H9 (cell line): Measurements from ENCODE around the gene CD79B. TPM values are rescaled to one million over a fixed set of nuclear protein-coding genes. Genes with fewer than 3 reads are reported as not detected.
A peak's percentile ranks its signal among the peaks of the same experiment; 100 is the strongest.

Experiments used
- DNase-seq: peaks from one replicate; pipeline ENCODE4 v3.0.0-alpha.2; 2017
- H2AFZ ChIP-seq: one replicate; pipeline ENCODE4 v1.6.1; 2013; ENCODE audit warnings: mild to moderate bottlenecking, low read length, control low read depth, moderate library complexity
- H2AK5ac ChIP-seq: 2 replicates; pipeline ENCODE4 v1.6.1; 2013; ENCODE audit warnings: low read length, control low read depth, mixed read lengths; ENCODE audit not compliant: insufficient read length
- H2BK120ac ChIP-seq: one replicate; pipeline ENCODE4 v1.6.1; 2013; ENCODE audit warnings: low read depth, mild to moderate bottlenecking, low read length, control low read depth, inconsistent platforms; ENCODE audit not compliant: poor library complexity, severe bottlenecking
- H2BK12ac ChIP-seq: 2 replicates; pipeline ENCODE4 v1.6.1; 2013; ENCODE audit warnings: low read length, control low read depth, mixed read lengths, low read depth; ENCODE audit not compliant: insufficient read length
- H2BK15ac ChIP-seq: 2 replicates; pipeline ENCODE4 v1.6.1; 2013; ENCODE audit warnings: low read depth, low read length, control low read depth
- H2BK20ac ChIP-seq: one replicate; pipeline ENCODE4 v1.6.1; 2013; ENCODE audit warnings: low read depth, mild to moderate bottlenecking, low read length, control low read depth, inconsistent platforms; ENCODE audit not compliant: poor library complexity, severe bottlenecking
- H2BK5ac ChIP-seq: 2 replicates; pipeline ENCODE4 v1.6.1; 2013; ENCODE audit warnings: low read length, control low read depth, mixed read lengths; ENCODE audit not compliant: insufficient read length
- H3K14ac ChIP-seq: 2 replicates; pipeline ENCODE4 v1.6.1; 2013; ENCODE audit warnings: low read length, control low read depth; ENCODE audit not compliant: insufficient read depth
- H3K18ac ChIP-seq: 2 replicates; pipeline ENCODE4 v1.6.1; 2013; ENCODE audit warnings: low read depth, mild to moderate bottlenecking, mixed read lengths, low read length, control low read depth; ENCODE audit not compliant: insufficient read length
- H3K23ac ChIP-seq: 2 replicates; pipeline ENCODE4 v1.6.1; 2013; ENCODE audit warnings: low read length, control low read depth, mixed read lengths, low read depth; ENCODE audit not compliant: insufficient read length
- H3K23me2 ChIP-seq: 2 replicates; pipeline ENCODE4 v1.6.1; 2013; ENCODE audit warnings: low read depth, mild to moderate bottlenecking, mixed read lengths, low read length, control low read depth; ENCODE audit not compliant: insufficient read length, poor library complexity, severe bottlenecking
- H3K27ac ChIP-seq: 2 replicates; pipeline ENCODE4 v1.5.1; 2013; ENCODE audit warnings: low read length, control low read depth, mixed read lengths, low read depth; ENCODE audit not compliant: insufficient read length
- H3K27me3 ChIP-seq: 2 replicates; pipeline ENCODE4 v1.6.1; 2013; ENCODE audit warnings: low read length, control low read depth, inconsistent platforms; ENCODE audit not compliant: insufficient read depth
- H3K4ac ChIP-seq: 2 replicates; pipeline ENCODE4 v1.6.1; 2013; ENCODE audit warnings: low read depth, mild to moderate bottlenecking, control low read depth, inconsistent platforms, low read length, moderate library complexity
- H3K4me1 ChIP-seq: 2 replicates; pipeline ENCODE4 v1.6.1; 2013; ENCODE audit warnings: low read length, control low read depth, inconsistent platforms; ENCODE audit not compliant: insufficient read depth
- H3K4me2 ChIP-seq: 2 replicates; pipeline ENCODE4 v1.6.1; 2013; ENCODE audit warnings: low read length, control low read depth, mixed read lengths; ENCODE audit not compliant: insufficient read length, insufficient read depth
- H3K56ac ChIP-seq: 2 replicates; pipeline ENCODE4 v1.6.1; 2013; ENCODE audit warnings: low read depth, mild to moderate bottlenecking, mixed read lengths, low read length, control low read depth; ENCODE audit not compliant: insufficient read length
- H3K79me1 ChIP-seq: 2 replicates; pipeline ENCODE4 v1.6.1; 2013; ENCODE audit warnings: low read depth, mild to moderate bottlenecking, moderate library complexity, low read length, control low read depth, inconsistent platforms; ENCODE audit not compliant: insufficient read depth, poor library complexity, severe bottlenecking
- H3K79me2 ChIP-seq: 2 replicates; pipeline ENCODE4 v1.6.1; 2013; ENCODE audit warnings: low read length, control low read depth, inconsistent platforms; ENCODE audit not compliant: insufficient read depth
- H3K9ac ChIP-seq: 2 replicates; pipeline ENCODE4 v1.6.1; 2013; ENCODE audit warnings: low read length, control low read depth, mixed read lengths; ENCODE audit not compliant: insufficient read length; ENCODE audit errors: extremely low read depth
- H3K9me3 ChIP-seq: one replicate; pipeline ENCODE4 v1.6.1; 2013; ENCODE audit warnings: low read depth, low read length, inconsistent platforms; ENCODE audit not compliant: control insufficient read depth
- H3T11ph ChIP-seq: one replicate; pipeline ENCODE4 v1.6.1; 2013; ENCODE audit warnings: mild to moderate bottlenecking, low read length, control low read depth, inconsistent platforms
- H4K20me1 ChIP-seq: one replicate; pipeline ENCODE4 v1.6.1; 2013; ENCODE audit not compliant: control insufficient read depth, insufficient read length, insufficient read depth
- H4K5ac ChIP-seq: 2 replicates; pipeline ENCODE4 v1.6.1; 2013; ENCODE audit warnings: low read depth, mild to moderate bottlenecking, mixed read lengths, low read length, control low read depth; ENCODE audit not compliant: insufficient read length
- H4K8ac ChIP-seq: replicated peaks from 2 replicates; pipeline ENCODE4 v1.6.1; 2013; ENCODE audit warnings: low read length, control low read depth, mixed read lengths, low read depth; ENCODE audit not compliant: insufficient read length
- H4K91ac ChIP-seq: 2 replicates; pipeline ENCODE4 v1.6.1; 2013; ENCODE audit warnings: low read depth, mild to moderate bottlenecking, moderate library complexity, mixed read lengths, low read length, control low read depth; ENCODE audit not compliant: insufficient read length
- H3K27ac Mint-ChIP-seq, 3 experiments: 2 replicates in 2 of 3; 3 replicates in 1 of 3; pipeline ENCODE4 v1.8.0; 2020 to 2021; ENCODE audit warnings: mixed read lengths in 3 of 3, mild to moderate bottlenecking in 1 of 3, moderate library complexity in 1 of 3
- H3K27me3 Mint-ChIP-seq: 2 replicates; pipeline ENCODE4 v1.8.0; 2021; ENCODE audit warnings: low read depth, mild to moderate bottlenecking, moderate library complexity, mixed read lengths
- H3K36me3 Mint-ChIP-seq, 3 experiments: 2 replicates in 2 of 3; 3 replicates in 1 of 3; pipeline ENCODE4 v1.8.0; 2020 to 2021; ENCODE audit warnings: low read depth in 3 of 3, mixed read lengths in 3 of 3; ENCODE audit not compliant: insufficient read depth in 1 of 3
- H3K4me1 Mint-ChIP-seq, 2 experiments: 2 replicates each; pipeline ENCODE4 v1.8.0; 2020; ENCODE audit warnings: mixed read lengths in 2 of 2
- H3K4me3 Mint-ChIP-seq, 2 experiments: 2 replicates in 1 of 2; 3 replicates in 1 of 2; pipeline ENCODE4 v1.8.0; 2020 to 2021; ENCODE audit warnings: mild to moderate bottlenecking in 2 of 2, mixed read lengths in 2 of 2, moderate library complexity in 1 of 2
- H3K9me3 Mint-ChIP-seq, 2 experiments: 2 replicates in 1 of 2; 3 replicates in 1 of 2; pipeline ENCODE4 v1.8.0; 2020; ENCODE audit warnings: mild to moderate bottlenecking in 2 of 2, mixed read lengths in 2 of 2, moderate library complexity in 1 of 2
- CTCF ChIP-seq: fragments of 200-600 bp; sonication (generic); conservative IDR thresholded peaks from 3 replicates; pipeline ENCODE4 v1.8.0; 2021; ENCODE audit warnings: antibody characterized with exemption, mild to moderate bottlenecking
- WGBS: extraction: QIAGEN DNeasy Blood & Tissue Kit; methylation state at CpG from one replicate; pipeline ENCODE4 v1.1.7; 2013; ENCODE audit warnings: missing lambda C conversion rate, low lambda C conversion rate, mixed read lengths; ENCODE audit not compliant: insufficient read length; ENCODE audit errors: extremely low coverage; 5-methylcytosine and 5-hydroxymethylcytosine counted together
- total RNA-seq: library from RNA; stranded (reverse); gene quantifications from 2 replicates; pipeline ENCODE4 v1.2.1, GENCODE V29; 2021

CD79B gene
- total RNA-seq, 1 experiment from 2014 or later, result 0.96 TPM

DNA sequence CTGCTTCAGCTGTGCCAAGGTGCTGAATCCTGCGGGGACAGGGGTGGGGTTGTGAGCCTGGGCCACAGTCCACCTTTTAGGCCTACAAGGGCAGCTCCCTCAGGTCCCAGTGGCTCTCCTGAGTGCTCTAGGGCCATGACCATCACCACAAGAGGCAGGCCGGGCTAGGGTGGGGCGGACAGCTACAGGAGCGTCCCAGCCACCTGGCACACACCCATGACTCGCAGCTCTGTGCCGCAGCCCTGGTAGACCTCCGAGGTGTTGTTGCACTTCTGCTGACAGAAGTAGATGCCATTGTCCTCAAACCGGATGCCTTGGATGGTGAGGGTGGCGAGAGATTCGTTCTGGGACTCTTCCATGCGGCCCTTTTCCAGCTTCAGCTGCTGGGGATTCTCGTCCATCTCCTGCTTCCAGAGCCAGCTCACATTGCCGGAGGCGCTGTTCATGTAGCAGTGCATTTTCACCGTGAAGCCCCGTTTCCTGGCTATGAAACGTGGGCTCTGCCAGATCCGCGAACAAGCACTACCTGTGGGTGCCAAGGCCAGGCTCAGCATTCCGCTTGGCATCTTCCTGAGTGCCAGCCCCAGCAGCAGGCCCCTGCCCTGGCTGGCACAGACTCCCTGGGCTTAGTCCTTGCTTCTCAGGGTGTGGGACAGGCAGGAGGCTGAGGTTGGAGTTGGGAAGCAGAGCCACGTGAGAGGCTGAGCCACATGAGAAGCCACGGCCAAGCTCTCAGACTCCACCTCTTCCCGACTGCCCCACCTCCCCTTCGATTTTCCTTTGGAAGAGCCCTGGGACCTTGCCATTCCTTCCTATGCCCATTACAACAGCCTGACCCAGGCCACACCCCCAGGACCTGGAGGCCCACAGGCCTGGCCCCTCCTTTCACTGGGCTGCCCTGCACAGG, 2.0 kb downstream of the CD79B start:
- H2BK15ac ChIP-seq, result no peak overlapping the region
- no peak overlapping the region for H2BK12ac ChIP-seq
- H3K79me1 ChIP-seq, result no peaks in the 10 kb centered on the region
- no peak overlapping the region for H4K8ac ChIP-seq
- no peak overlapping the region for H2AFZ ChIP-seq
- H3K4me2 ChIP-seq, result no peak overlapping the region
- H3K36me3 Mint-ChIP-seq, result no peaks in the 10 kb centered on the region; a peak in 1 of 7 replicates
- peaks cover 15 to 21% of the 10 kb centered on the region in 2 experiments for H3K4me1 Mint-ChIP-seq
- H3K18ac ChIP-seq, result no peak overlapping the region
- no peaks in the 10 kb centered on the region; the same call in 1 of the 2 replicates for H3K4me1 ChIP-seq
- H2AK5ac ChIP-seq, result no peak overlapping the region
- H3K23ac ChIP-seq, result no peak overlapping the region
- no peaks in the 10 kb centered on the region for H3K9me3 ChIP-seq
- H3K27me3 ChIP-seq, result no peaks in the 10 kb centered on the region
- H3K4ac ChIP-seq, result no peak overlapping the region
- TF ChIP-seq CTCF, result no peak
- H3T11ph ChIP-seq, result no peak overlapping the region
- no peak overlapping the region for H2BK120ac ChIP-seq
- no peak overlapping the region for H2BK5ac ChIP-seq
- peak; percentile 82 for DNase-seq
- no peak overlapping the region for H3K56ac ChIP-seq
- no peaks in the 10 kb centered on the region; the same call in 1 of the 2 replicates for H3K27me3 Mint-ChIP-seq
- H3K14ac ChIP-seq, result no peak overlapping the region
- no CpG with 5 or more reads among the region's 24 CpGs for WGBS
- no peaks in the 10 kb centered on the region for H4K20me1 ChIP-seq
- H3K79me2 ChIP-seq, result no peaks in the 10 kb centered on the region
- H2BK20ac ChIP-seq, result no peak overlapping the region
- peak overlapping the region in 2 of 3 experiments; percentile 67 to 85; a peak in 4 of 7 replicates for H3K27ac Mint-ChIP-seq
- no peak overlapping the region for H3K9ac ChIP-seq
- no peak overlapping the region for H4K91ac ChIP-seq
- H3K23me2 ChIP-seq, result no peaks in the 10 kb centered on the region
- no peak overlapping the region for H4K5ac ChIP-seq
- H3K9me3 Mint-ChIP-seq, result no peaks in the 10 kb centered on the region
- H3K4me3 Mint-ChIP-seq, result no peak overlapping the region; a peak in 2 of 5 replicates
- no peak overlapping the region for H3K27ac ChIP-seq
